Stimulated activated CD4-positive, alpha-beta T cell treated with anti-CD3 and anti-CD28 coated beads, Interleukin-1b, Interleukin-23, amount 100 ng/mL, for 24 hours (primary cell): Measurements from ENCODE around the gene PHYHD1.
"Not testable (repeated sequence)": the region's sequence is repeated elsewhere in the genome, so short reads cannot be mapped to it uniquely, and the experiment has no call there.

Source experiments
- DNase-seq, 4 experiments: peaks; one replicate each; pipeline ENCODE4 v3.0.0-alpha.2; 2020; ENCODE audit warnings: low read depth in 4 of 4, low spot score in 1 of 4

PHYHD1 gene

DNA sequence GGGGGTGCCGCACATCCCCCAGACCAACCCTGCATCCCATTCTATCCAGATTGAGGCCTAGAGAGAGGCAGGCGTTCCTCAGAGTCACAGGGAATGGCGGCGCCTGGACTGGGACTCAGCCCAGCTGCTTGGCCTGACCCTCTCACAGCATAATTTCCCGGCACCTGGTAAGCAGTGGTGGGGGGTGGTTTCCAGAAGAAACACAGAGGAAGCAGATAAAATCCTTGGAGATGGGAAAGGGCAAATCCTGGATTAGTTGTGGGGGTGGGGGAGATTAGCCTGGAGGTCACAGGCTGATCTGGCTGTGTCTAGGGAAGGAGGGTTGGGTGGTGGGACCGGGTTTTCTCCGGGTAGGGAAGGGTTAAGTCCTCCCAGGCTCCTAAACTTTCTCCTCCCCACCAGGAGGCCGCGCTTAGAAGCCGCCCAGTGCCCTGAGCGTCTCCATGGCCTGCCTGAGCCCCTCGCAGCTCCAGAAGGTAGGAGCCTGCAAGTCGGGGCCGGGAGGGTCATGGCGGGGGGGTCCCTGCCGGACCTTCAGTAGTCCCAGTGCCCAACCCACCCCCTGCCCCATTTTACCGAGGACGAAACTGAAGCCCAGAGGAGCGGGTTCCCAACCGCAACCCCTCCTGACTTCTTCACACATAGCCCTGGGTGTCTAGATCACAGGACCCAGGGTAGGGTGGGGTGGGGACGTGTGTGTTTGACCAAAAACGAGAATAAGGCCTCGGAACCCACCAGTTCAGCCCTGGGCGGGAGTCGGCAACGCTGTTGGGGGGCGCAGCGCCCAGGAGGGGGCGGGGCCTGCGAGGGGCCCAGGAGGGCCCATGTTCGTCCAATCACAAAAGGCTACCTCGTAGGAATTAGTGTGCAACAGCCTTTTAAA, 1.3 kb downstream of the PHYHD1 start:
- no peak for DNase-seq

DNA sequence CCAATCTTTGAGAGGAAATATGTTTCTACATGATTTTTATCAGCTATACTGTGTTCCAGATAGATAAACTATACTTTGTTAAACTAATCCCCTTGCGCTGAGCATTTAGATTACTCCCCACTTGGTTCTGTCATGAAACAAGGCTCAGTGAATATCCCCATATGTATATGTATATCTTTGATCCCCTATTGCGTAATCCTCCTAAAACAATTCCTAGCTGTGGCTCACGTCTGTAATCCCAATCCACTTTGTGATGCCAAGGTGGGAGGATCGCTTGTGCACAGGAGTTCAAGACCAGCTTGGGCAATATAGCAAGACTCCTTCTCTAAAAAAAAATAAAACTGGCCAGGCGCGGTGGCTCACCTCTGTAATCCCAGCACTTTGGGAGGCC, 2.7 kb downstream of the PHYHD1 start:
- DNase-seq: no peak

GRCh38 chr9:128927731-128928411, 7.1 kb downstream of the PHYHD1 start:
- peak in 1 of 4 experiments; percentile 20 for DNase-seq

GRCh38 chr9:128928624-128929023, 7.8 kb downstream of the PHYHD1 start:
- no peak for DNase-seq

DNA sequence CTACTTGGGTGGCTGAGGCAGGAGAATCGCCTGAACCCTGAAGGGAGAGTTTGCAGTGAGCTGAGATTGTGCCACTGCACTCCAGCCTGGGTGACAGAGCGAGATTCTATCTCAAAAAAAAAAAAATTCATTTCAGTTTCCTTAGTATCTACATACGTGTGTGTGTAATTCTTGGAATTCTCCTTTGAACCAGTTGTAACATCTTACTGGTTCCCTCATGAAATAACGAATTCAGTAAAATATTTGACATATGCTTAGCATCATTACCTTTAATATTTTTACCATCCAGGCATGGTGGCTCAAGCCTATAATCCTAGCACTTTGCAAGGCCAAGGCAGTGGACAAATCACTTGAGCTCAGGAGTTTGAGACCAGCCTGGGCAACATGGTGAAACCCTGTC, 8.8 kb downstream of the PHYHD1 start:
- no peak for DNase-seq

GRCh38 chr9:128933731-128934130, 12.9 kb downstream of the PHYHD1 start:
- DNase-seq: no peak

DNA sequence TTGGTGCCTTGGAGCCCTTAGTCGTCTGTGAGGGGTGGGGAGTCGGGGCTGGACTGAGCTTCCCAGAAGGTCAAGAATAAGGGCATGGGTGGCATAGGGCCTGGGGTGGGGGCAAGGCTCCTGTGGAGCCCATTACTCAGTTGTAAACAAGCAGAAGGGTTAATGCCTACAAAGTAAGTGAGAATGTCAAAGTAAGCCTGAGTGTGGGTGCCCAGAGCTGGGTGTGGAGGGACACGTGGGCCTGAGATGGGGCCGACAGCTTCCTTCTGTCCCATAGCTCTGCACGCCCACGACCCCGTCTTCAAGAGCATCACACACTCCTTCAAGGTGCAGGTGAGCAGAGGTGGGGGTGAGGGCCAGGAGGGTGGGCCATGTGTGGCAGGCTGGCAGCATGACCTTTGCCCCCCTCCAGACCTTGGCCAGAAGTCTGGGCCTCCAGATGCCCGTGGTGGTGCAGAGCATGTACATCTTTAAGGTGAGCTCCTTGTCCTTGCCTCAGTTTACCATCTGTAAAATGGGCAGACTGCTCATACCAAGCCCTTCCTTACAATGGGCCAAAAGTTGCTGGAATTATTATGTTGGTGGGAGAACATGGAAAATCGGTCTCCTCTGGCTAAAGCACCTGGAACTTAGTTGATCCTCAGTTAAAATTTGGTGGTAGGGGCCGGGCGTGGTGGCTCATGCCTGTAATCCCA, 15.5 kb downstream of the PHYHD1 start:
- no peak for DNase-seq

DNA sequence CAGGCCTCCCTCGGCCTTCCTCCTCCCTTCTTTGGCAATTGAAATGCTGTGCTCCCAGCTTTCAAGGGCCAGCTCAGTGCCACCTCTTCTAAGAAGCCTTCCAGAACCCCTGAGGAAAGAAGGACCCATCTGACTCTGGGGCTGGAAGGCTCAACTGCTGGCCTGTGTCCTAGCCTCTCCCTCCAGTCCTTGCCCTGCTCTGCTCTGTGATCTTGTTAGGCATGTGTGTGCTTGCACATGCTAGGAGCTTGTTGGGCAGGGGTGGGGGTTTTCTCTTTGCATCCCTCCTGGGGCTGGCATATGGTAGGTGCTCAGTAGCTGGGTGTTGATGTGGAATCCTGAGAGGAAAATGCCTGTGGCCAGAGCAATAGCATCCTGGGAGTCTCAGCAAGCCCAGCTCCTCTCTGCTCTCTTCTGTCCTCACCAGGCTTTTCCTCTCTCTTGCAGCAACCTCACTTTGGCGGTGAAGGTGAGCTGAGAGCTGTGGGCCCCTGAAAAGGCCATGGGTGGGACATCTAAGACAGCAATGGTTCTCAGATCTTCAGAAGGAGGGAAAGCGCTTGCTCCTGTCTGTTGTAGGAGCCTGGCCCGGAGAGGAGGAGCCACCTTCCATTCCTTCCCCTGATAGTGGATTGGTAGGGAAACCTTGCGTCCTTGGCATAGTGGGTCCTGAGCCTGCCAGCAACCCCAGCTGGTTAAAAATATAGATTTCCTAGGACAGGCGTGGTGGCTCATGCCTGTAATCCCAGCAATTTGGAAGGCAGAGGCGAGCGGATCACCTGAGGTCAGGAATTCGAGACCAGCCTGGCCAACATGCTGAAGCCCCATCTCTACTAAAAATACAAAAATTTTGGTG, 16.8 kb downstream of the PHYHD1 start:
- DNase-seq: no peak

DNA sequence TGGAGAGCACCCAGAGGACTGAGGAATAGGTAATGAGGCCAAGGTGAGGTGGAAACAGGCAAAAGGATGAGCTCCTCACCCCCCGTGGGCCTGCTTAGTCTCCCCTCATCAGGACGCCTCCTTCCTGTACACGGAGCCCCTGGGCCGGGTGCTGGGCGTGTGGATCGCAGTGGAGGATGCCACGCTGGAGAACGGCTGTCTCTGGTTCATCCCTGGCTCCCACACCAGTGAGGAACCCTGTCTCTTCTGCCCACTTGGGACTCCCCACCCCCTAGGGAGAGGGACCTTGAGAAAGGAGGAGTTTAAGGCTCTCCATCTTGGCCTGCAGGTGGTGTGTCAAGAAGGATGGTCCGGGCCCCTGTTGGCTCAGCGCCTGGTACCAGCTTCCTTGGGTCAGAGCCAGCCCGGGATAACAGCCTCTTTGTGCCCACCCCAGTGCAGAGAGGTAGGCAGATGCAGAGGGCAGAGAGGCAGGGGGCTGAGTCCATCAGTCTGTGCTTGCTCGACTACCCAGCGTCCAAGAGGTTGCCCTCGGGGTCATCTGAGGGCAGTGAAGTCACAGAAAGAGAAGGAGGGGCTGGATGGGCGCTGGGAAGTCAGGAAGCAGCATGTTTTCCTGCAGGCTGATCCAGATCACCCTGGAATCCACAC, 19.6 kb downstream of the PHYHD1 start:
- DNase-seq: no peak

DNA sequence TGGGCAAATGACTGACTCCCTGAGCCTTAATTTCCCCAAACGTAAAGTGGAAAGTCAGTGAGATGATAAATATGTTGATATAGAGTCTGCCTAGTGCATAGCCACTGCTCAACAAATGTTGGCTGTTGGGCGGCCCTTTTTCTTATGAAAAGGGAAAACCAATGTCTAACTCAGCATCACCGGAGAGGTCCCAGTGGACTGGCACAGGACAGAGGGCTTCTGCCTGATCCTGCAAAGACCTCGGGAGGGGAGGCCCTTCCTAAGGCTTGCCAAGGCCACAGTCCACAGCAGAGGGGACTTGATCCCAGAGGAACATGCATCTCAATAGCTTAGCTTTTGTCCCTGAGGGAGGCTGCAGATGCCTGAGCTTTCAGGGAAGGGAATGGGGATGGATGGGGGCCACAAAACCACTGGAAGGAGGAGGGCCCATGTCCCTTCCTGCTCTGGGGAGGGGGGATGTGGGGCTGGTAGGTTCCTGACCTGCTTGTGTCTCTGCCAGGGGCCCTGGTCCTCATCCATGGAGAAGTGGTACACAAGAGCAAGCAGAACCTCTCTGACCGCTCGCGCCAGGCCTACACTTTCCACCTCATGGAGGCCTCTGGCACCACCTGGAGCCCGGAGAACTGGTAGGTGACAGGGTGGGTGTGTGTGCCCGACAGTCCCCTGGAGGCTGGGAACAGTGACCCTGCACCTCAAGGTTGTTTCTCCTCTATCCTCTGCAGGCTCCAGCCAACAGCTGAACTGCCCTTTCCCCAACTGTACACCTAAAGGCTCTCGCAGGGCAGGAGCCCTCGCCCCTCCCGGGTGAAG, 20.4 kb downstream of the PHYHD1 start:
- no peak for DNase-seq

DNA sequence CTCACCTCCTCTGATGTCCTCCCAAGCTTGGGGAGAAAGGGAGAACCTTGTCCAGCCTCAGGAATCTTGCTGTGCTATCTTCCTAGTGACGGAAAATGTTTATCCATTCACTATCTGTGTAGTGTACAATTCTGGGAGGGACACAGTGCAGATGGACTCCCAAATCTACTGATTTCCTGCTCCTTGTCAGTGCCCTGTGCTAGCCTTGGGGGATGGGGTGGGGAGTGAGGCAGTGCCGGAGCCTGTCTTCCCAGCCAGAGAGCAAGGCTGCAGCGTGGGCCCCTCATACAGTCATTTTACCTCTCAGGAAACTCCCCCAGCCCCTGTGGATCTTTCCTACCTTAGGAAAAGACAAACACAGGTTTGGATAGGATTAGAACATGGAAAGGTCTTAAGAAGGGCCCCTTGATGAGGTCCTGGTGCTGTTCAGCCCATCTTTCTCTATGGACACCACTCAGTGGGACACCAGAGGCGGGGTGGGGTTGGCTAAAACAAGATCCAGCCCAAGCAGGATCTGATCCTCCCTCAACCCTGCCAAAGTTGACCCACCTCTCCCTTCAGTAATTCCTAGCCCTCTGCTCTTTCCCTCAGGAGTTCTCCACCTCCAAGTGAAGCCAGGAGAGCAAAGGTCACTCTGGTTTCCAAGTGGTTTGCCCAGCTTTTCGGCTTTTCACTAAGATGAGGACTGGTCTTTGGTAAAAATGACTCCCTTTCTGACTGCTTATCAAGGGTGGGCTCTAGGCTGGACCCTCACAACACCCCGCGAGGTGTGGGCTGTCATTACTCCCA, 23.2 kb downstream of the PHYHD1 start:
- DNase-seq: no peak

DNA sequence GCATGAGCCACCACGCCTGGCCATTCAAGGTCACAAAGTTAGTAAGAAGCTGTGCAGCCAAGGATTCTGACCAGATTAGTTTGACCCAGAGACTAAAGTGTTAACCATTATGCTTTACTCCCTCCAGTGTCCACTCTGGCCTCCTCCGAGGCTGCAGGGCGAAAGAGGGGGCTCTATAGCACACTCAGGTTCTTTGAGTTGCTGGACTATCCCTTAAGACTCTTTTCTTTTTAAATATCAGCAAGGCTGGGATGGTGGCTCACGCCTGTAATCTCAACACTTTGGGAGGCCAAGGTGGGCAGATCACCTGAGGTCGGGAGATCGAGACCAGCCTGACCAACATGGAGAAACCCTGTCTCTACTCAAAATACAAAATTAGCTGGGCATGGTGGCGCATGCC, 24.2 kb downstream of the PHYHD1 start:
- DNase-seq: not testable (repeated sequence)

DNA sequence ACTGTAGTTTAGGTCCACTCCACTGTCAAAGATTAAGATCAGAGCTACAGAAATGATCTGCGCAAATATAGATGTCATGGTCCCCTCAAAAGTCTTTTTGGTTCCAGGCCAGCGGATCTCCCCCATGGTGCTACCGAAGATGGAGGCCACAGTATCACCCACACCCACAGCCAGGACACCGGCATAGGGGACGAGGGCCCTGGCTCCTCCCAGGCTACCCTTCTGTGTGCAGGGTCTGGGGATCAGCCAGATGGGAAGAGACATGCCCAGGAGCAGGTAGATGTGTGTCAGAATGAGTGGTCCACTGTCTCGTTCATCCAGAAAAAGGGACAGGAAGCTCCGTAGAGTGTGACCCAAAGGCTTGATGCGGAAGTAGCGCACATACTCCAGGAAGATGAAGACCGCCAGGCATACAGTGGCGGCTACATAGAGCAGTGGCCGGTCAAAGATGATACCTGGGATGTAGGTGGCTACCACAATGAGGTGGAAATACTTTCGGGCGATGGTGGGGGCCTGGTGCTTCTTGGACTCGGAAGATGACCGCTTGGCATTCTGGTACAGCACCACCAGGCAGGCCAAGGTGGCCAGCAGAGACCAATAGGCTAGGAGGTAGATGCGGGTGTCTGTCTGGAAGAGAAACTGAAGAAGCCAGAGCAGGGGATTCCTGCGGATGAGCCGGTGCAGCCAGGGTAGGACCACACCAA, 25.2 kb downstream of the PHYHD1 start:
- DNase-seq: no peak

DNA sequence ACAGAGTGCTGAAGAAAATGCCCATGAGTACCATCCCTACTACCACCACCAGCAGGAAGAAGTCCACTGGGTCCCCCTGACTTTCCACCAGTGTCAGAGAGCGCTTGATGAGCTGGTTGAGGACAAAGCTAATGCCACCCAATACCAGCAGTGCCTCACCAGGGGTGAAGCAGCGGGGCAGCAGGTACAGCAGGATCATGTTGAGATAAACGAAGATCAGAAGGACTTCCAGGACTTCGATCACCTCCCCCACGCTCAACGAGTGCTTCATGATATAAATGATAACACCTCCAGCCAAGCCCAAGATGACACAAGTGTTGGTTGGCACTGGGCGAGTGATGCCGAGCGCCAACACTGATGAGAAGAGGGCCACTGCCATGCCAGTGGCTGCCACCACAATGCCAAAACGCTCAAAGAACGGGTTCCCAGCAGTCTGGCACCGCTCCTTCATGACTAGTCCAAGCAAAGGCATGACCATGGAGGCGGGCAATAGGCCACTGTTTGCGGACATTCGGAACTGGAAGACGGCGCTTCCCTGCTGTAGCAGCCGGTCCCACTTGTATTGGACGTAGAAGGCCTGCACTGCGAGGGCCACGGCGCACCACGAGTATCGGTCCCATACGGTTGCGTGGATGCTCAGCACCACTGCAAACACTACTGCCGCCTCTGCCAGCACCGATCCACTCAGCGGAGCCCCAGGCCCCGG, 25.9 kb downstream of the PHYHD1 start:
- no peak for DNase-seq

GRCh38 chr9:128947277-128947526, 26.4 kb downstream of the PHYHD1 start:
- no peak for DNase-seq

- peak; percentile 98 to 100 (median 99) for DNase-seq
These were observed 26.9 kb downstream of the PHYHD1 start, which contains the start of the genes DOLK and NUP188 for GRCh38 chr9:128947527-128948301. Gene DOLK, minus strand, starts transcription at chr9:128947603. Its CDS starts 300 bp downstream, at chr9:128947303. Gene NUP188, plus strand, starts transcription at chr9:128947699. Its CDS starts 21 bp downstream, at chr9:128947720.

- not testable (repeated sequence) for DNase-seq
These were observed 40.6 kb downstream of the PHYHD1 start for GRCh38 chr9:128961403-128961802.
